Lung microvascular endothelial cell (primary cell): Measurements from ENCODE around the gene MAPK8IP1. TPM values are rescaled to one million over a fixed set of nuclear protein-coding genes. Genes with fewer than 3 reads are reported as not detected.
"Not testable (repeated sequence)": the region's sequence is repeated elsewhere in the genome, so short reads cannot be mapped to it uniquely, and the experiment has no call there.

Experiments used
- DNase-seq, 2 donors: peaks; one replicate each; pipeline versions ENCODE4 v3.0.0 to v3.0.0-alpha.2; 2010; ENCODE audit warnings: low read depth in 2 of 2
- total RNA-seq: library from RNA; depleted of rRNA; stranded (reverse); fragments of >200 nt; gene quantifications from 2 replicates; pipeline ENCODE4 v1.2.1, GENCODE V29; 2014

Gene MAPK8IP1
- total RNA-seq, 1 donor from 2014 or later = 0.99 TPM

GRCh38 chr11:45889966-45890365 lies 4.5 kb downstream of the MAPK8IP1 start:
- no peak for DNase-seq

GRCh38 chr11:45890886-45891550 lies 5.6 kb downstream of the MAPK8IP1 start:
- no peak for DNase-seq

DNA sequence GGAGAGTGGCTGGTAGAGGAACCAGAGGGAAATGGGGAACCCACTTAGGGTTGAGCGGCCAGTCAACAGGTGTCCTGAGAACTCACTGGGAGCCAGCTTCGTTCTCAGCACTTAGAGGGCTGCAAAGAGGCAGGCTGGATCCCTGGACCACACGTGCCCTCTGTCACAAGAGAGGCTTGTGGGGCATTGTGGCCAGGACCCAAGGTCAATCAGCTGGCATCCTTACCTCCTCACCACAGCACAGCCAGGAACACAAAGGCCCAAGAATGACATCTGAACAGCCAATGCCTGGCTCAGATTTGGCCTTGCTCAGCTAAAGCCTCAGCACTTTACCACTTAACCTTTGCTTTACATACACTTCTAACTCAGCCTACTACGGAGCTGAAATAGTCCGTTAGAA lies 7.4 kb downstream of the MAPK8IP1 start:
- no peak for DNase-seq

GRCh38 chr11:45894555-45895247 lies 9.2 kb downstream of the MAPK8IP1 start:
- DNase-seq = no peak

GRCh38 chr11:45895553-45896259 lies 10.3 kb downstream of the MAPK8IP1 start:
- DNase-seq = no peak

DNA sequence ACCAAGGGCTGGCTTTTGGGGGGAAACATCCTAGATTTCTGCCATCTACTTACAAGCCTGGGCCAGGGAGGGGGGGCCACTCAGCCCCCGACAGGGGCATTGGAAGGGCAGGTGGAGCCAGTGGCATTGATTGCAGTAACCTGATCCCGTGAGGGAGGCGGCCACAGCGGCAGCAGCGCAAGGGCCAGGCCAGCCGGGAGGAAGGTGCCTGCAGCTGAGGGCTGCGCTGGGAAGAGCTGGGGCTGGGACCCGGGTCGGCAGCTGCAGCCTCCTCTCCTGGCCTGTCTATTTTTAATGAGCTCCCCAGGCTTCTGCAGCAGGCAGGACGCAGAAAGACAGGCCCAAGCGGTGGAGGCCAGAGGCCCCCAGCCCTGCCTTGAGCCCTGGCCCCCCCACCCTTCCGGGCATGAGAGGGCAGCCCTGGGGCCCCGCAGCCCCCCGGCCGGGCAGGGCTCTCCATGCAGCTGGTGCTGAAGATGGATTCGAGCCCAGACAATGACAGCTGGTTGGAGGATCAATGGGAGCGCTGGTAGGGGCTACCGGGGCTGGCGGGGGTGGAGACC lies 11.1 kb downstream of the MAPK8IP1 start:
- no peak for DNase-seq

- DNase-seq = no peak
Observed at GRCh38 chr11:45897556-45897955, 12.1 kb downstream of the MAPK8IP1 start.

DNA sequence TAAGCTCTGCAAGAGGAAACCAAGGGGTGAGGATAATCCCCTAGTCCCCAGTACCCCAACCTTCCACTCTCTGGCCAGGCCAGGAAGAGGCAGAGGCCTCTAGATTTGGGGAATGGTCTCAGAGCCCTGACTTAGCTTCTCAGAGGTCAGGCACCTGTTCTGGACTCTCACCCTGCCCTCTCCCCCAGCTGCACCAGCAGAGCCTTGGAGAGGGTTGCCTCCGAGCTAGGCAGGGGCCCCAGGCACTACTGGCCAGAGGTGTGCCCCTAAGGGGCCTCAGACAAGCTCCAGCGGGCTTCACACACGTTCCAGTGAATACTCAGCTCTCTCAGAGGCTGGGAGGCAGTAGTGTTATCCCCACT lies 13.6 kb downstream of the MAPK8IP1 start:
- DNase-seq = no peak

- peak; percentile 77 to 80 for DNase-seq
Observed at GRCh38 chr11:45899448-45900174, 14.2 kb downstream of the MAPK8IP1 start.

DNA sequence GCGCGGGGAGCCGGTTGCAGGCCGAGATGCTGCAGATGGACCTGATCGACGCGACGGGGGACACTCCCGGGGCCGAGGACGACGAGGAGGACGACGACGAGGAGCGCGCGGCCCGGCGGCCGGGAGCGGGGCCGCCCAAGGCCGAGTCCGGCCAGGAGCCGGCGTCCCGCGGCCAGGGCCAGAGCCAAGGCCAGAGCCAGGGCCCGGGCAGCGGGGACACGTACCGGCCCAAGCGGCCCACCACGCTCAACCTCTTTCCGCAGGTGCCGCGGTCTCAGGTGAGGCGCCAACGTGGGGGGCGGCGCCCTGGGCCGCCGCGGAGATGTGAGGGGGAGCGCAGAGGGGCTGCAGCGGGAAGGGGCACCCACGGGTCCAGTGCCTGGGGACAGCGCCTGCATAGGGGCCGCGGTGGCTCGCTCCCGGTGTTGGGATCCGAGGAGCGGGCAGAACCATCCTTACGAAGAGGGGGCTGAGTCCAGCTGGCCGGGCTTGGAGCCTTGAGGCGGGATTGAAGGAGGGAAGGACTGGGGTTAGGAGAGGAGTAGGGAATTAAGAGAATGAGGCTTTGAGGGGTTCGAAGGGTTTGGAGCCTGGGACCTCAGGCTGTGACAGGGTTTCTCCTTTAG lies 14.8 kb downstream of the MAPK8IP1 start:
- DNase-seq = not testable (repeated sequence)

DNA sequence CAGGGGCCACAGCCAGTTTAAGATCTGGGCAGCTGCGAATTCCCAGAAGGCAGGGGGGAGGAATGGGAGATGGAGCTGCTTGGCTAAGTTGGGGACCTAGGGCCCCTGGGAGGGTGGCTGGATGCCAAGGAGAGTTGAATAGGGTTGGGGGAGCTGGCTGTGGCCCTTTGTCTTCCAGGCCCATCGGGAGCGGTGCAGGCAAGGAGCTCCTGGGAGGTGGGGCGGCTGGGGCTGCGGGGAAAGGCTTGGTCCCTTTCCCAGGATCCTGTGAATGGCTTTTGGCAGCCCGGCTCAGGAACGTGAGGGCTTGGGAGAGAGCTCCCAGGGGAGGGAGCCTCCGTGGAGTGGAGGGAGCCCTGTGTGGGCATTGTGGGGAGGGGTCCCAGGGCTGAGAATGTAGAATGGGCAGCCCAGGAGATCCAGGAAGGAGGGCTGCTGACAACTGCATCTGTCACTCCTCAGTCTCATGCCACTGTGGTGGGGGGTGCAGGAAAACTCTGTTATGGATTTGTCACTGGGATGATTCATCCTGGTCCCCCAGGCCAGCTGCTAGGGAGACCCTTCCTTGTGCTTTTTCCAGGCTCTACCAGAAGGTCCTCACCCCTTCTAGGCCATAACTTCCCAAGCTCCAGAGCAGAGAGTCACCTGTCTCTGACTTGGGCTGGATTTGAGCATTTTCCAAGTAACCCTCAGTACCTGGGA lies 15.6 kb downstream of the MAPK8IP1 start:
- no peak for DNase-seq

DNA sequence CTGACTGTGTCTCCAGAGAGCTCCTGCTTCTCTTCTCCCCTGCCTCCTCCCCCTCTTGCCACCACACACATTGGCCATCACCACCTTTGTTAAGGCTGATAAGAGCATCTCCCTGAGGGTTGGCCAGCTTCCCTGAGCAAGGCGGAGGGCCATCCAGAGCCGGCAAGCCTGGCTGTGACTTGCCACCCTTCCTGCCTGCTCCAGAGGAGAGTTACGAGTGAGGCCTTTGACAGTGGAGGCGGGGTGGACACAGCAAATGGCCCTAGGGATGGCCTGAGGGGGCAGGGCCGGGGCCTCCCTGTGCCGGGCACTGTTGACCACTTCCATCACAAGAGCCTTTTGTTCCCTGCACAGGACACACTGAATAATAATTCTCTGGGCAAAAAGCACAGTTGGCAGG lies 16.2 kb downstream of the MAPK8IP1 start:
- DNase-seq = no peak

DNA sequence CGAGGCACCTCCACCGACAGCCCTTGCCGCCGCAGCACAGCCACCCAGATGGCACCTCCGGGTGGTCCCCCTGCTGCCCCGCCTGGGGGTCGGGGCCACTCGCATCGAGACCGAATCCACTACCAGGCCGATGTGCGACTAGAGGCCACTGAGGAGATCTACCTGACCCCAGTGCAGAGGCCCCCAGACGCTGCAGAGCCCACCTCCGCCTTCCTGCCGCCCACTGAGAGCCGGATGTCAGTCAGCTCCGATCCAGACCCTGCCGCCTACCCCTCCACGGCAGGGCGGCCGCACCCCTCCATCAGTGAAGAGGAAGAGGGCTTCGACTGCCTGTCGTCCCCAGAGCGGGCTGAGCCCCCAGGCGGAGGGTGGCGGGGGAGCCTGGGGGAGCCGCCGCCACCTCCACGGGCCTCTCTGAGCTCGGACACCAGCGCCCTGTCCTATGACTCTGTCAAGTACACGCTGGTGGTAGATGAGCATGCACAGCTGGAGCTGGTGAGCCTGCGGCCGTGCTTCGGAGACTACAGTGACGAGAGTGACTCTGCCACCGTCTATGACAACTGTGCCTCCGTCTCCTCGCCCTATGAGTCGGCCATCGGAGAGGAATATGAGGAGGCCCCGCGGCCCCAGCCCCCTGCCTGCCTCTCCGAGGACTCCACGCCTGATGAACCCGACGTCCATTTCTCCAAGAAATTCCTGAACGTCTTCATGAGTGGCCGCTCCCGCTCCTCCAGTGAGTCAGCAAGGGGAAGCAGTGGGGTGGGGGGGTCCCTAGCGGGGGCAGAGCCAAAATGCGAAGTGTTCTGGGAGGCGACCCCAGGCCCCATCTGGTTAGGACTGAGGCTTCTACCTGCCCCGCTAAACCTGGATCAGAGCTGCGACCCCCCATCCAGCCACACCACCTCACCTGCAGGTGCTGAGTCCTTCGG lies 17.3 kb downstream of the MAPK8IP1 start:
- no peak for DNase-seq

DNA sequence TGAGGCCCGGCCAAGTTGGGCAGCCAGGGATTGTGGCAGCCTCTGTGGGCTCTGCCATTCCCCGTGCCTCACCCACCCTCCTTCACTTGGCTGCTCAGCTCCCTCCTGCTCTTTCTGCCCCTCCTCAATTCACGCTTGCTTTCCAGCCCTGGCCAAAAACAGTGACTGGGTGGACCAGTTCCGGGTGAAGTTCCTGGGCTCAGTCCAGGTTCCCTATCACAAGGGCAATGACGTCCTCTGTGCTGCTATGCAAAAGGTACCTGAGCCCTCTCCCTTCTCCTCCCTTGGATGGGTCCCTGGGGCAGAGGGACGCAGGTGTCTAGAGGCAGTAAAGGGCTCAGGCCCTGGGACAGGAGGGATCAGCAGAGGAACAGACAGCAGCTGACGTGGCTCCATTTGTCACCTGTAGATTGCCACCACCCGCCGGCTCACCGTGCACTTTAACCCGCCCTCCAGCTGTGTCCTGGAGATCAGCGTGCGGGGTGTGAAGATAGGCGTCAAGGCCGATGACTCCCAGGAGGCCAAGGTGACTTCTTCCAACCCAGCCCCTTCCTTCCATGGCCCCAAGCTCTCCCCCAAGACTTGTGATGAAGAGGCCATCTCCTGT lies 19.0 kb downstream of the MAPK8IP1 start:
- no peak for DNase-seq

GRCh38 chr11:45905095-45905494 lies 19.6 kb downstream of the MAPK8IP1 start:
- no peak for DNase-seq

DNA sequence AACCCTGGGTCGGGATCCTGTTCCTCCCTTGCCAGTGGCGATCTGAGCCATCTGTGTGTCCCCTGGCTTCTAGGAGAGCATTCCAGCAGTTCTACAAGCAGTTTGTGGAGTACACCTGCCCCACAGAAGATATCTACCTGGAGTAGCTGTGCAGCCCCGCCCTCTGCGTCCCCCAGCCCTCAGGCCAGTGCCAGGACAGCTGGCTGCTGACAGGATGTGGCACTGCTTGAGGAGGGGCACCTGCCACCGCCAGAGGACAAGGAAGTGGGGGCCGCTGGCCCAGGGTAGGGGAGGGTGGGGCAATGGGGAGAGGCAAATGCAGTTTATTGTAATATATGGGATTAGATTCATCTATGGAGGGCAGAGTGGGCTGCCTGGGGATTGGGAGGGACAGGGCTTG lies 20.1 kb downstream of the MAPK8IP1 start:
- not testable (repeated sequence) for DNase-seq

DNA sequence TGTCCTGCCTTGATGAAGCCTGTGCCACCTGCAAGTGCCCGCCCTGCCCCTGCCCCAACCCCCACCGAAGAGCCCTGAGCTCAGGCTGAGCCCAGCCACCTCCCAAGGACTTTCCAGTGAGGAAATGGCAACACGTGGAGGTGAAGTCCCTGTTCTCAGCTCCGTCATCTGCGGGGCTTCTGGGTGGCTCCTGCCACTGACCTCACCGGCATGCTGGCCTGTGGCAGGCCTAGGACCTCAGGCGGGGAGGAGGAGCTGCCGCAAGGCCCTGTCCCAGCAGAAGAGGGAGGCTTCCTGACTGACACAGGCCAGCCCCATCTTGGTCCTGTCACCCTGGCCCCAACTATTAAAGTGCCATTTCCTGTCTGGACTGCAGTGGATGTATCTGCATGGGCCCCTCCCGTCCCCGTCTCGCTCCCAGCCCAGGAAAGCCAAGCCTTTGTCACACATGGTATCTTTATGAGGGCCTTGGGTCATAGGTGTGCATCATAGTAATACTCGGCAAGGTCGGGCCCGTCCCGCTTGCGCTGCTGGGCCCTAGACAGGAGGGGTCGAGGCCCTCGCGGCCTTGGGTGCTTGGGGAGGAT lies 20.7 kb downstream of the MAPK8IP1 start:
- peak in 1 of 2 donors; percentile 11 for DNase-seq

GRCh38 chr11:45906965-45907611 lies 21.6 kb downstream of the MAPK8IP1 start, which contains the start of gene FREY1:
Gene FREY1 (minus strand): TSS chr11:45907271. CDS start chr11:45907245, 26 bp downstream.
- DNase-seq = no peak
